PC-3 (cell line): ENCODE measurements around the gene EXOC4. TPM values are rescaled to one million over a fixed set of nuclear protein-coding genes. Genes with fewer than 3 reads are reported as not detected.
A peak's percentile ranks its signal among the peaks of the same experiment; 100 is the strongest.

Experiments used
- ATAC-seq: fragments of 200-7000 bp; cut with Tn5 transposase; 2 replicates; pipeline ENCODE4 v1.9.1; 2020; ENCODE audit warnings: mild to moderate bottlenecking, moderate library complexity
- BruUV-seq: library from RNA; stranded (reverse); fragments of 400-500 nt; replicated peaks from 2 replicates; lab custom pipeline; 2021; lab: Mats Ljungman, UMichigan
- CTCF ChIA-PET: fragments of 300-600 bp; sonication (Branson Sonifier 250); formaldehyde crosslinking; loops from one replicate; lab custom pipeline; 2022; ENCODE audit warnings: antibody characterized with exemption; lab: Charles Lee
- POLR2A ChIA-PET: fragments of 300-600 bp; sonication (Branson Sonifier 250); formaldehyde crosslinking; loops from one replicate; lab custom pipeline; 2022; ENCODE audit warnings: antibody characterized with exemption; ENCODE audit not compliant: unreplicated experiment; lab: Charles Lee
- DNase-seq: peaks from one replicate; pipeline ENCODE4 v3.0.0-alpha.2; 2015
- H2AFZ ChIP-seq: fragments of 300-600 bp; sonication (generic); 2 replicates; pipeline ENCODE4 v1.6.0; 2016; ENCODE audit warnings: antibody characterized with exemption, low read length
- H3F3A ChIP-seq: fragments of 300-600 bp; sonication (generic); one replicate; pipeline ENCODE4 v1.6.0; 2017; ENCODE audit warnings: antibody characterized with exemption, low read length, control low read depth, mild to moderate bottlenecking; ENCODE audit not compliant: unreplicated experiment
- H3K27ac ChIP-seq: fragments of 300-600 bp; sonication (generic); 2 replicates; pipeline ENCODE4 v1.5.1; 2016; ENCODE audit warnings: mild to moderate bottlenecking, low read length
- H3K27me3 ChIP-seq: fragments of 300-600 bp; sonication (generic); 2 replicates; pipeline ENCODE4 v1.6.1; 2016; ENCODE audit warnings: low read length, mixed read lengths
- H3K36me3 ChIP-seq: fragments of 300-600 bp; sonication (generic); 2 replicates; pipeline ENCODE4 v1.6.1; 2016; ENCODE audit warnings: low read depth, mixed run types, low read length, mixed read lengths
- H3K4me1 ChIP-seq: fragments of 300-600 bp; sonication (generic); 2 replicates; pipeline ENCODE4 v1.5.1; 2016; ENCODE audit warnings: low read length; ENCODE audit not compliant: insufficient read depth
- H3K4me2 ChIP-seq: fragments of 300-600 bp; sonication (generic); 2 replicates; pipeline ENCODE4 v1.6.0; 2016; ENCODE audit warnings: low read length
- H3K4me3 ChIP-seq: fragments of 300-600 bp; sonication (generic); 2 replicates; pipeline ENCODE4 v1.5.1; 2016; ENCODE audit warnings: mild to moderate bottlenecking, low read length, mixed read lengths
- H3K79me2 ChIP-seq: fragments of 300-600 bp; sonication (generic); 2 replicates; pipeline ENCODE4 v1.6.1; 2017; ENCODE audit warnings: low read length, mixed read lengths
- H3K9ac ChIP-seq: fragments of 300-600 bp; sonication (generic); 2 replicates; pipeline ENCODE4 v1.6.0; 2016; ENCODE audit warnings: mild to moderate bottlenecking, low read length
- H3K9me2 ChIP-seq: fragments of 300-600 bp; sonication (generic); replicated peaks from 2 replicates; pipeline ENCODE4 v1.6.1; 2016; ENCODE audit warnings: mixed run types, low read length, mixed read lengths
- H3K9me3 ChIP-seq: fragments of 300-600 bp; sonication (generic); 2 replicates; pipeline ENCODE4 v1.6.1; 2016; ENCODE audit warnings: low read length, mixed read lengths
- H4K20me1 ChIP-seq: fragments of 300-600 bp; sonication (generic); 2 replicates; pipeline ENCODE4 v1.6.1; 2016; ENCODE audit warnings: low read length, mixed read lengths
- CTCF ChIP-seq: fragments of 300-600 bp; sonication (generic); conservative IDR thresholded peaks from 2 replicates; pipeline ENCODE4 v1.5.1; 2017; ENCODE audit warnings: antibody characterized with exemption, low read depth, mild to moderate bottlenecking, low read length
- EZH2 ChIP-seq: fragments of 300-600 bp; sonication (generic); IDR thresholded peaks from one replicate; pipeline ENCODE4 v1.6.1; 2017; ENCODE audit warnings: antibody characterized with exemption, mild to moderate bottlenecking, low read length; ENCODE audit not compliant: unreplicated experiment
- EZH2phosphoT487 ChIP-seq: fragments of 300-600 bp; sonication (generic); IDR thresholded peaks from 2 replicates; pipeline ENCODE4 v1.6.1; 2018; ENCODE audit warnings: mild to moderate bottlenecking, antibody characterized with exemption, low read length, borderline replicate concordance
- intact Hi-C: fragments of 100-400 bp; cut with micrococcal nuclease; formaldehyde crosslinking; loops from 2 replicates; pipeline ENCODE4 v1.9.0; 2023
- total RNA-seq: library from RNA; depleted of rRNA; stranded (reverse); fragments of >200 nt; gene quantifications from 2 replicates; pipeline ENCODE4 v1.2.3, GENCODE V29; 2014

The EXOC4 gene
- total RNA-seq, 1 experiment from 2014 or later = 43.5 TPM

GRCh38 chr7:133815611-133816210, 562.8 kb downstream of the EXOC4 start:
- ChIA-PET CTCF (no interaction called here), POLR2A (interaction anchor here (0.6 kb wide), 1 partner anchor 27 kb away, joined by 3 read pairs; no protein-coding TSS in a partner anchor)
- H3K27me3 ChIP-seq = no peaks in the 10 kb centered on the region
- no peaks in the 10 kb centered on the region for H3F3A ChIP-seq
- H3K9me2 ChIP-seq = no peaks in the 10 kb centered on the region
- no peaks in the 10 kb centered on the region for H3K36me3 ChIP-seq
- no peak overlapping the region for H3K4me2 ChIP-seq
- H3K27ac ChIP-seq = no peak overlapping the region
- no peaks in the 10 kb centered on the region for H3K4me1 ChIP-seq
- ATAC-seq (peak; percentile 61), DNase-seq (peak; percentile 38)
- TF ChIP-seq CTCF = no peak
- TF ChIP-seq EZH2 = no peak
- no peak for TF ChIP-seq EZH2phosphoT487
- no peak overlapping the region for H3K9ac ChIP-seq
- intact Hi-C loops = no loop called here
- no peaks in the 10 kb centered on the region for H3K9me3 ChIP-seq
- no peaks in the 10 kb centered on the region for H3K79me2 ChIP-seq
- BruUV-seq = no TSS peak
- no peak overlapping the region for H2AFZ ChIP-seq
- H4K20me1 ChIP-seq = no peaks in the 10 kb centered on the region
- no peak overlapping the region for H3K4me3 ChIP-seq

GRCh38 chr7:133819695-133820094, 566.8 kb downstream of the EXOC4 start:
- H3K9ac ChIP-seq = no peak overlapping the region
- CTCF ChIA-PET = no interaction called here
- no peak for DNase-seq
- H3K4me2 ChIP-seq = no peak overlapping the region
- intact Hi-C loops = no loop called here
- no peaks in the 10 kb centered on the region for H3F3A ChIP-seq
- no peaks in the 10 kb centered on the region for H3K9me2 ChIP-seq
- TF ChIP-seq EZH2phosphoT487 (no peak), CTCF (no peak), EZH2 (no peak)
- no peak overlapping the region for H2AFZ ChIP-seq
- H3K27ac ChIP-seq = no peak overlapping the region
- no peaks in the 10 kb centered on the region for H3K9me3 ChIP-seq
- BruUV-seq = TSS peak; percentile 21
- no peaks in the 10 kb centered on the region for H4K20me1 ChIP-seq
- ATAC-seq = no peak
- H3K27me3 ChIP-seq = no peaks in the 10 kb centered on the region
- H3K79me2 ChIP-seq = no peaks in the 10 kb centered on the region
- H3K4me3 ChIP-seq = no peak overlapping the region
- no peaks in the 10 kb centered on the region for H3K36me3 ChIP-seq
- no peaks in the 10 kb centered on the region for H3K4me1 ChIP-seq
- POLR2A ChIA-PET = no interaction called here

- CTCF ChIA-PET = no interaction called here
- Histone ChIP-seq H3K79me2 (no peaks in the 10 kb centered on the region), H3K27ac (no peak overlapping the region), H3K36me3 (no peaks in the 10 kb centered on the region), H3K9ac (no peak overlapping the region), H3K4me1 (no peaks in the 10 kb centered on the region), H4K20me1 (no peaks in the 10 kb centered on the region), H3K4me3 (no peak overlapping the region), H3K9me2 (no peaks in the 10 kb centered on the region), H3K9me3 (no peaks in the 10 kb centered on the region), H3K4me2 (no peak overlapping the region), H2AFZ (no peak overlapping the region), H3F3A (no peaks in the 10 kb centered on the region), H3K27me3 (no peaks in the 10 kb centered on the region)
- no peak for TF ChIP-seq EZH2phosphoT487
- TF ChIP-seq CTCF = no peak
- TF ChIP-seq EZH2 = no peak
- no peak for DNase-seq
- no TSS peak for BruUV-seq
- POLR2A ChIA-PET = no interaction called here
- ATAC-seq = no peak
- intact Hi-C loops = no loop called here
Measured at GRCh38 chr7:133820584-133820983, 567.7 kb downstream of the EXOC4 start.
